ENCODE results near the gene PLAGL2. TPM values are rescaled to one million over a fixed set of nuclear protein-coding genes. Genes with fewer than 3 reads are reported as not detected.

Gene PLAGL2
- total RNA-seq, 1 experiment from 2014 or later, result 44.4 TPM

DNA sequence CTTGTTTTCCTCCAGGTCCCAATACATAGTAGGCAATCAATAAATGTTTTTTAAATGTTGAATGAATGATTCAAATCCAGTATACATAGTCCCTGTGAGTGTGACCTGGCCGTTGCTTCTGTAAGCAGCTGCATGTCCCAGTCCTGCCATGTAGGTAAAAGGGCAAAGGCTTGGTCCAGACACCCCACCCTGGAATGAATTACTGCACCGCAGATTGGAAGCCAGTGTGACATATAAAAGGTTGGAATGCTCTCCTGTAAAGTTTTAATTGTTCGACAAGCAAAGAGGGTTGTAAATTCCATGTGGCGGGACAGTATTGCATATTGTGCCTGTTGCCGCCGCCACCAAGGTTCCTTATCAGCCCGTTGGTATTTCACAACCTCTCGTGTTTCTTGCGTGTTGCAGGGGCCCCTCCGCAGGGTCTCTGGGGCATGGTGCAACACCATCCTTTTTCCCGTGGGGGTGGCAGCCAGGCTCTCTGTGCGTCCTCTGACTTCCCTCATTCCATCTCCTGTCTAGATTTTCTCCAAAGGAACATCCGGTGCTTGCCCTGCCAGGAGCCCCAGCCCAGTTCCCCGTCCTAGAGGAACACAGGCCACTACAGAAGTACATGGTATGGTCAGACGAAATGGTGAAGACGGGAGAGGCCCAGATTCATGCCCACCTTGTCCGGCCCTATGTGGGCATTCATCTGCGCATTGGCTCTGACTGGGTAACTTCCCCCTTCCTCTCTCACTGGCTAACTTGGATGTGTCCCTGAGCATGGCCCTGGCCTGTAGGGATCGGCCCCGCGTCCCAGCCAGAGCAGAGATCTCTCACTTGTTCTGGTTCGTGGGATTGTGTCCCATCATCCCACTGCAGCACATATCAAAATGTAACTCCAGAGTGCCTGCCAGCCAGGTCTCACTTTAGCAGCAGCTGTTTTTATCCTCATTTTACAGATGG is 20.5 kb upstream of the PLAGL2 start:
- H3K27me3 Mint-ChIP-seq (ENCODE audit: low read depth), result no peaks in the 10 kb centered on the region
- H3K27ac Mint-ChIP-seq, result peak overlapping the region in 2 of 3 experiments; percentile 25 to 60; a peak in 2 of 7 replicates
- Histone ChIP-seq H3K79me2 (ENCODE audit: insufficient read depth, low read length) (no peaks in the 10 kb centered on the region), H3K27ac (ENCODE audit: insufficient read length, low read depth, low read length) (no peak overlapping the region), H3K9me3 (ENCODE audit: control insufficient read depth, low read depth, low read length) (no peaks in the 10 kb centered on the region), H3K14ac (ENCODE audit: insufficient read depth, low read length) (no peak overlapping the region), H4K91ac (ENCODE audit: insufficient read length, low read depth, low read length) (no peak overlapping the region), H2AFZ (ENCODE audit: low read length) (no peak overlapping the region), H2AK5ac (ENCODE audit: insufficient read length, low read length) (no peak overlapping the region), H3K4me2 (ENCODE audit: insufficient read depth, insufficient read length, low read length) (no peak overlapping the region), H3K23me2 (ENCODE audit: insufficient read length, low read depth, low read length, poor library complexity, severe bottlenecking) (no peaks in the 10 kb centered on the region), H3K56ac (ENCODE audit: insufficient read length, low read depth, low read length) (no peak overlapping the region), H3K18ac (ENCODE audit: insufficient read length, low read depth, low read length) (no peak overlapping the region), H3T11ph (ENCODE audit: low read length) (no peak overlapping the region), H4K8ac (replicated peaks; ENCODE audit: insufficient read length, low read depth, low read length) (no peak overlapping the region), H3K4me1 (ENCODE audit: insufficient read depth, low read length) (no peaks in the 10 kb centered on the region), H2BK15ac (ENCODE audit: low read depth, low read length) (no peak overlapping the region), H2BK20ac (ENCODE audit: low read depth, low read length, poor library complexity, severe bottlenecking) (no peak overlapping the region), H2BK5ac (ENCODE audit: insufficient read length, low read length) (no peak overlapping the region), H3K27me3 (ENCODE audit: insufficient read depth, low read length) (no peaks in the 10 kb centered on the region), H2BK12ac (ENCODE audit: insufficient read length, low read depth, low read length) (no peak overlapping the region), H4K20me1 (ENCODE audit: control insufficient read depth, insufficient read depth, insufficient read length) (no peaks in the 10 kb centered on the region), H4K5ac (ENCODE audit: insufficient read length, low read depth, low read length) (no peak overlapping the region), H3K9ac (ENCODE audit: extremely low read depth, insufficient read length, low read length) (no peak overlapping the region), H3K79me1 (ENCODE audit: insufficient read depth, low read depth, low read length, poor library complexity, severe bottlenecking) (no peaks in the 10 kb centered on the region), H3K23ac (ENCODE audit: insufficient read length, low read depth, low read length) (no peak overlapping the region), H3K4ac (ENCODE audit: low read depth, low read length) (no peak overlapping the region), H2BK120ac (ENCODE audit: low read depth, low read length, poor library complexity, severe bottlenecking) (no peak overlapping the region)
- H3K4me1 Mint-ChIP-seq, result no peaks in the 10 kb centered on the region
- H3K9me3 Mint-ChIP-seq, result no peaks in the 10 kb centered on the region
- WGBS (ENCODE audit: extremely low coverage, insufficient read length, low lambda C conversion rate), result no CpG with 5 or more reads among the region's 22 CpGs
- no peak overlapping the region for H3K4me3 Mint-ChIP-seq
- H3K36me3 Mint-ChIP-seq (ENCODE audit: insufficient read depth in 1 of 3, low read depth in 3 of 3), result peaks cover 31 to 63% (median 58%) of the 10 kb centered on the region in 3 experiments; a peak in 6 of 7 replicates
- no peak for DNase-seq
- TF ChIP-seq, protein P1, sequence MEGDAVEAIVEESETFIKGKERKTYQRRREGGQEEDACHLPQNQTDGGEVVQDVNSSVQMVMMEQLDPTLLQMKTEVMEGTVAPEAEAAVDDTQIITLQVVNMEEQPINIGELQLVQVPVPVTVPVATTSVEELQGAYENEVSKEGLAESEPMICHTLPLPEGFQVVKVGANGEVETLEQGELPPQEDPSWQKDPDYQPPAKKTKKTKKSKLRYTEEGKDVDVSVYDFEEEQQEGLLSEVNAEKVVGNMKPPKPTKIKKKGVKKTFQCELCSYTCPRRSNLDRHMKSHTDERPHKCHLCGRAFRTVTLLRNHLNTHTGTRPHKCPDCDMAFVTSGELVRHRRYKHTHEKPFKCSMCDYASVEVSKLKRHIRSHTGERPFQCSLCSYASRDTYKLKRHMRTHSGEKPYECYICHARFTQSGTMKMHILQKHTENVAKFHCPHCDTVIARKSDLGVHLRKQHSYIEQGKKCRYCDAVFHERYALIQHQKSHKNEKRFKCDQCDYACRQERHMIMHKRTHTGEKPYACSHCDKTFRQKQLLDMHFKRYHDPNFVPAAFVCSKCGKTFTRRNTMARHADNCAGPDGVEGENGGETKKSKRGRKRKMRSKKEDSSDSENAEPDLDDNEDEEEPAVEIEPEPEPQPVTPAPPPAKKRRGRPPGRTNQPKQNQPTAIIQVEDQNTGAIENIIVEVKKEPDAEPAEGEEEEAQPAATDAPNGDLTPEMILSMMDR (conservative IDR thresholded peaks at IDR 0.05), result no peak

All from H9 (cell line).